Neural progenitor cell (in vitro differentiated cells): Measurements from ENCODE around the gene CCDC124. TPM values are rescaled to one million over a fixed set of nuclear protein-coding genes. Genes with fewer than 3 reads are reported as not detected.
A peak's percentile ranks its signal among the peaks of the same experiment; 100 is the strongest.

Experiments used
- DNase-seq: peaks from one replicate; pipeline ENCODE4 v3.0.0-alpha.2; 2016; ENCODE audit warnings: low spot score
- H2AFZ ChIP-seq: fragments of 200-600 bp; sonication (generic); replicated peaks from 2 replicates; pipeline ENCODE4 v1.6.1; 2016; ENCODE audit warnings: antibody characterized with exemption
- H3F3A ChIP-seq: fragments of 200-600 bp; sonication (generic); 2 replicates; pipeline ENCODE4 v1.6.1; 2016; ENCODE audit warnings: antibody characterized with exemption, low read depth
- H3K27ac ChIP-seq: fragments of 200-600 bp; sonication (generic); 2 replicates; pipeline ENCODE4 v1.5.1; 2016; ENCODE audit warnings: mild to moderate bottlenecking
- H3K27me3 ChIP-seq: fragments of 200-600 bp; sonication (generic); 2 replicates; pipeline ENCODE4 v1.6.1; 2016; ENCODE audit warnings: mild to moderate bottlenecking, moderate library complexity
- H3K36me3 ChIP-seq: fragments of 200-600 bp; sonication (generic); 2 replicates; pipeline ENCODE4 v1.5.1; 2016
- H3K4me1 ChIP-seq: fragments of 200-600 bp; sonication (generic); 2 replicates; pipeline ENCODE4 v1.6.1; 2016; ENCODE audit warnings: mixed run types
- H3K4me2 ChIP-seq: fragments of 200-600 bp; sonication (generic); 2 replicates; pipeline ENCODE4 v1.6.1; 2016
- H3K4me3 ChIP-seq: fragments of 200-600 bp; sonication (generic); 2 replicates; pipeline ENCODE4 v1.5.1; 2016
- H3K79me2 ChIP-seq: fragments of 200-600 bp; sonication (generic); 2 replicates; pipeline ENCODE4 v1.6.1; 2016; ENCODE audit warnings: low read depth
- H3K9ac ChIP-seq: fragments of 200-600 bp; sonication (generic); 2 replicates; pipeline ENCODE4 v1.6.1; 2016
- H3K9me3 ChIP-seq: fragments of 200-600 bp; sonication (generic); 2 replicates; pipeline ENCODE4 v1.5.1; 2016; ENCODE audit warnings: low read depth
- H4K20me1 ChIP-seq: fragments of 200-600 bp; sonication (generic); 2 replicates; pipeline ENCODE4 v1.6.1; 2016; ENCODE audit warnings: low read depth
- H3K27ac Mint-ChIP-seq: 3 replicates; pipeline ENCODE4 v1.8.0; 2021; ENCODE audit warnings: mixed read lengths
- H3K27me3 Mint-ChIP-seq: 2 replicates; pipeline ENCODE4 v1.8.0; 2022; ENCODE audit warnings: low read depth, mild to moderate bottlenecking, inconsistent platforms, moderate library complexity, mixed read lengths; ENCODE audit not compliant: insufficient read depth
- H3K36me3 Mint-ChIP-seq: 3 replicates; pipeline ENCODE4 v1.8.0; 2021; ENCODE audit warnings: mixed read lengths
- H3K4me1 Mint-ChIP-seq: 3 replicates; pipeline ENCODE4 v1.8.0; 2021; ENCODE audit warnings: mixed read lengths
- H3K4me3 Mint-ChIP-seq: 3 replicates; pipeline ENCODE4 v1.8.0; 2021; ENCODE audit warnings: mild to moderate bottlenecking, moderate library complexity, mixed read lengths
- H3K9me3 Mint-ChIP-seq: 3 replicates; pipeline ENCODE4 v1.8.0; 2020; ENCODE audit warnings: mixed read lengths
- CTCF ChIP-seq: fragments of 200-600 bp; sonication (generic); IDR thresholded peaks from 2 replicates; pipeline ENCODE4 v1.5.1; 2017; ENCODE audit warnings: antibody characterized with exemption, mild to moderate bottlenecking
- EZH2 ChIP-seq: fragments of 200-600 bp; sonication (generic); IDR thresholded peaks from 2 replicates; pipeline ENCODE4 v1.6.1; 2017; ENCODE audit warnings: antibody characterized with exemption, mild to moderate bottlenecking, moderate library complexity
- EZH2phosphoT487 ChIP-seq: fragments of 200-600 bp; sonication (generic); IDR thresholded peaks from 2 replicates; pipeline ENCODE4 v1.6.1; 2017; ENCODE audit warnings: antibody characterized with exemption
- total RNA-seq: library from RNA; depleted of rRNA; stranded (reverse); fragments of >200 nt; gene quantifications from 2 replicates; pipeline ENCODE4 v1.2.3, GENCODE V29; 2015; ENCODE audit warnings: low replicate concordance

Gene CCDC124
- total RNA-seq, 1 donor from 2014 or later, result 23.3 TPM

GRCh38 chr19:17953869-17954268, 21.1 kb downstream of the CCDC124 start:
- H3K9me3 ChIP-seq, result no peaks in the 10 kb centered on the region
- H3K36me3 ChIP-seq, result no peaks in the 10 kb centered on the region
- DNase-seq, result peak; percentile 58
- no peak overlapping the region for H3K9ac ChIP-seq
- peaks cover 36% of the 10 kb centered on the region for H3K4me1 Mint-ChIP-seq
- H3K9me3 Mint-ChIP-seq, result no peaks in the 10 kb centered on the region
- H3K4me3 ChIP-seq, result no peak overlapping the region
- H3K27ac ChIP-seq, result no peak overlapping the region
- H3K4me2 ChIP-seq, result no peak overlapping the region
- H3K79me2 ChIP-seq, result no peaks in the 10 kb centered on the region
- H3K4me1 ChIP-seq, result peaks cover 40% of the 10 kb centered on the region
- peaks cover 63% of the 10 kb centered on the region for H3K27me3 ChIP-seq
- no peaks in the 10 kb centered on the region for H3K36me3 Mint-ChIP-seq
- peaks cover 30% of the 10 kb centered on the region for H3K27me3 Mint-ChIP-seq
- H2AFZ ChIP-seq, result no peak overlapping the region
- H4K20me1 ChIP-seq, result peaks cover 48% of the 10 kb centered on the region
- H3F3A ChIP-seq, result peaks cover 56% of the 10 kb centered on the region
- H3K27ac Mint-ChIP-seq, result no peak overlapping the region
- peak overlapping the region; percentile 82 for H3K4me3 Mint-ChIP-seq
- no peak for TF ChIP-seq EZH2
- TF ChIP-seq CTCF, result no peak
- no peak for TF ChIP-seq EZH2phosphoT487

- Histone ChIP-seq H3K9ac (no peak overlapping the region), H3K79me2 (no peaks in the 10 kb centered on the region), H3K4me3 (no peak overlapping the region), H3K9me3 (no peaks in the 10 kb centered on the region), H3K27ac (no peak overlapping the region), H3K36me3 (no peaks in the 10 kb centered on the region), H3F3A (peaks cover 51% of the 10 kb centered on the region), H3K27me3 (peaks cover 58% of the 10 kb centered on the region), H3K4me1 (peaks cover 35% of the 10 kb centered on the region), H4K20me1 (peaks cover 43% of the 10 kb centered on the region), H3K4me2 (no peak overlapping the region), H2AFZ (no peak overlapping the region)
- H3K4me1 Mint-ChIP-seq, result peaks cover 31% of the 10 kb centered on the region
- H3K36me3 Mint-ChIP-seq, result no peaks in the 10 kb centered on the region
- peaks cover 27% of the 10 kb centered on the region for H3K27me3 Mint-ChIP-seq
- DNase-seq, result no peak
- H3K27ac Mint-ChIP-seq, result no peak overlapping the region
- no peaks in the 10 kb centered on the region for H3K9me3 Mint-ChIP-seq
- H3K4me3 Mint-ChIP-seq, result no peak overlapping the region
- TF ChIP-seq CTCF, result no peak
- no peak for TF ChIP-seq EZH2
- TF ChIP-seq EZH2phosphoT487, result no peak
Measured at GRCh38 chr19:17954401-17954800, 21.6 kb downstream of the CCDC124 start.

GRCh38 chr19:17957149-17957849, 24.5 kb downstream of the CCDC124 start:
- H3K9me3 Mint-ChIP-seq, result no peaks in the 10 kb centered on the region
- Histone ChIP-seq H3K4me2 (no peak overlapping the region), H3K79me2 (no peaks in the 10 kb centered on the region), H3K27ac (no peak overlapping the region), H2AFZ (no peak overlapping the region), H3K27me3 (peaks cover 29% of the 10 kb centered on the region), H3F3A (peaks cover 22% of the 10 kb centered on the region), H3K4me3 (no peak overlapping the region), H3K4me1 (peaks cover 7% of the 10 kb centered on the region), H3K9ac (no peak overlapping the region), H4K20me1 (peaks cover 17% of the 10 kb centered on the region), H3K9me3 (no peaks in the 10 kb centered on the region), H3K36me3 (no peaks in the 10 kb centered on the region)
- DNase-seq, result no peak
- H3K4me1 Mint-ChIP-seq, result peaks cover 12% of the 10 kb centered on the region
- H3K27me3 Mint-ChIP-seq, result peaks cover 12% of the 10 kb centered on the region
- no peaks in the 10 kb centered on the region for H3K36me3 Mint-ChIP-seq
- H3K4me3 Mint-ChIP-seq, result no peak overlapping the region
- TF ChIP-seq EZH2, result no peak
- no peak for TF ChIP-seq CTCF
- no peak for TF ChIP-seq EZH2phosphoT487
- H3K27ac Mint-ChIP-seq, result no peak overlapping the region
